Measurements from ENCODE around the gene DMRTC2.
"Not testable (repeated sequence)": the region's sequence is repeated elsewhere in the genome, so short reads cannot be mapped to it uniquely, and the experiment has no call there.

The DMRTC2 gene

GRCh38 chr19:41872384-41872774, 27.5 kb downstream of the DMRTC2 start:
- no peak for DNase-seq

- DNase-seq: peak; percentile 25 to 32
Observed at GRCh38 chr19:41872775-41873647, 28.2 kb downstream of the DMRTC2 start.

GRCh38 chr19:41875973-41876372, 31.1 kb downstream of the DMRTC2 start:
- DNase-seq: not testable (repeated sequence)

GRCh38 chr19:41876847-41877832, 32.3 kb downstream of the DMRTC2 start, which contains the start of gene CD79A:
Gene CD79A (plus strand): TSS chr19:41877279. CDS start chr19:41877305, 26 bp downstream.
- peak; percentile 69 to 75 for DNase-seq

GRCh38 chr19:41877916-41878905, 33.4 kb downstream of the DMRTC2 start:
- DNase-seq: no peak

- no peak for DNase-seq
Observed at GRCh38 chr19:41879080-41879479, 34.2 kb downstream of the DMRTC2 start.

GRCh38 chr19:41879670-41880328, 35.0 kb downstream of the DMRTC2 start:
- no peak for DNase-seq

- DNase-seq: no peak
Observed at GRCh38 chr19:41880329-41880708, 35.5 kb downstream of the DMRTC2 start.

- peak; percentile 37 to 45 for DNase-seq
Observed at GRCh38 chr19:41882568-41883462, 38.0 kb downstream of the DMRTC2 start, which contains the start of gene ARHGEF1. Gene ARHGEF1 (plus strand): TSS chr19:41883184. CDS start chr19:41888083, 4,899 bp downstream.

- DNase-seq: no peak
Observed at GRCh38 chr19:41883463-41883820, 38.6 kb downstream of the DMRTC2 start.

GRCh38 chr19:41883821-41884733, 39.2 kb downstream of the DMRTC2 start:
- peak; percentile 87 to 91 for DNase-seq

GRCh38 chr19:41886761-41887710, 42.2 kb downstream of the DMRTC2 start:
- DNase-seq: no peak

- DNase-seq: no peak
Observed at GRCh38 chr19:41887711-41888382, 43.0 kb downstream of the DMRTC2 start.

GRCh38 chr19:41888926-41889325, 44.1 kb downstream of the DMRTC2 start:
- DNase-seq: no peak

- no peak for DNase-seq
Observed at GRCh38 chr19:41889896-41890295, 45.1 kb downstream of the DMRTC2 start.

- DNase-seq: no peak
Observed at GRCh38 chr19:41890936-41891335, 46.1 kb downstream of the DMRTC2 start.

GRCh38 chr19:41892173-41892902, 47.5 kb downstream of the DMRTC2 start:
- DNase-seq: no peak

All from AML-193 (cell line).